Right lobe of liver (tissue), 6 donors: ENCODE data around the gene CACHD1. TPM values are rescaled to one million over a fixed set of nuclear protein-coding genes. Genes with fewer than 3 reads are reported as not detected.

Source experiments
- ATAC-seq, 4 donors: fragments of 200-7000 bp; cut with Tn5 transposase; one replicate each; pipeline ENCODE4 v1.9.1; 2020; ENCODE audit warnings: mild to moderate bottlenecking in 4 of 4, moderate library complexity in 4 of 4
- DNase-seq, 3 donors: peaks; one replicate each; pipeline ENCODE4 v3.0.0-alpha.2; 2020
- H3K27ac ChIP-seq, 3 donors: fragments of 200-600 bp; one replicate each; pipeline ENCODE4 v1.8.0; 2022
- H3K27me3 ChIP-seq, 2 donors: fragments of 200-600 bp; one replicate each; pipeline ENCODE4 v1.8.0; 2022
- H3K36me3 ChIP-seq, 4 donors: fragments of 200-600 bp; sonication (generic) in 1 of 4; one replicate each; pipeline versions ENCODE4 v1.5.1 to v1.8.0; 2017 to 2022; ENCODE audit warnings: control low read depth in 1 of 4
- H3K4me1 ChIP-seq, 4 donors: fragments of 200-600 bp; sonication (generic) in 1 of 4; one replicate each; pipeline versions ENCODE4 v1.5.1 to v1.8.0; 2017 to 2022; ENCODE audit warnings: control low read depth in 1 of 4
- H3K4me3 ChIP-seq, 3 donors: fragments of 200-600 bp; one replicate each; pipeline ENCODE4 v1.8.0; 2022
- H3K9me3 ChIP-seq, 4 donors: fragments of 200-600 bp; sonication (generic) in 1 of 4; one replicate each; pipeline versions ENCODE4 v1.5.1 to v1.8.0; 2017 to 2022; ENCODE audit warnings: control low read depth in 1 of 4
- POLR2A ChIP-seq: fragments of 450-650 bp; IDR thresholded peaks from one replicate; pipeline ENCODE4 v1.6.1; 2017; ENCODE audit warnings: antibody characterized with exemption, mild to moderate bottlenecking
- WGBS: methylation state at CpG from one replicate; pipeline ENCODE4 v1.1.6; 2018; ENCODE audit warnings: low coverage, low lambda C conversion rate; ENCODE audit not compliant: insufficient coverage; ENCODE audit errors: missing lambda C conversion rate; 5-methylcytosine and 5-hydroxymethylcytosine counted together
- intact Hi-C, 2 donors: fragments of 100-400 bp; cut with DNase I; formaldehyde crosslinking; loops; one replicate each; pipeline versions ENCODE4 v1.11.2 to v1.14.1; 2022
- total RNA-seq, 6 experiments: library from RNA; depleted of rRNA in 2 of 6; stranded (reverse); fragments of >200 nt in 2 of 6; fragmentation: NEBNext Ultra II Directional in 3 of 6; extraction: Animal tissue kit (Norgen Biotek cat#: 25700) in 3 of 6; gene quantifications; one replicate each; pipeline versions ENCODE4 v1.1.0 to v1.2.4, GENCODE V29; 2016 to 2023
- TF ChIP-seq, protein P1 (sequence below), 4 donors: fragments of 200-600 bp in 3 of 4; fragments of 450-650 bp in 1 of 4; IDR thresholded peaks; one replicate each; pipeline versions ENCODE4 v1.5.1 to v1.8.0; 2016 to 2022; ENCODE audit warnings: antibody characterized with exemption in 4 of 4, mild to moderate bottlenecking in 2 of 4
- donor health status: DM: no; HTN: yes; CAD: no.
- donor health status: DM: no; HTN: no; CAD: no.
- donor health status: DM: no; HTN: no; CAD: no.
- donor health status: DM: no; HTN: yes; CAD: no.
- donor health status: DM: no; HTN: yes; CAD: no.

The CACHD1 gene
- total RNA-seq, 6 experiments from 2014 or later: 0.59 to 3.0 (median 1.3) TPM

DNA sequence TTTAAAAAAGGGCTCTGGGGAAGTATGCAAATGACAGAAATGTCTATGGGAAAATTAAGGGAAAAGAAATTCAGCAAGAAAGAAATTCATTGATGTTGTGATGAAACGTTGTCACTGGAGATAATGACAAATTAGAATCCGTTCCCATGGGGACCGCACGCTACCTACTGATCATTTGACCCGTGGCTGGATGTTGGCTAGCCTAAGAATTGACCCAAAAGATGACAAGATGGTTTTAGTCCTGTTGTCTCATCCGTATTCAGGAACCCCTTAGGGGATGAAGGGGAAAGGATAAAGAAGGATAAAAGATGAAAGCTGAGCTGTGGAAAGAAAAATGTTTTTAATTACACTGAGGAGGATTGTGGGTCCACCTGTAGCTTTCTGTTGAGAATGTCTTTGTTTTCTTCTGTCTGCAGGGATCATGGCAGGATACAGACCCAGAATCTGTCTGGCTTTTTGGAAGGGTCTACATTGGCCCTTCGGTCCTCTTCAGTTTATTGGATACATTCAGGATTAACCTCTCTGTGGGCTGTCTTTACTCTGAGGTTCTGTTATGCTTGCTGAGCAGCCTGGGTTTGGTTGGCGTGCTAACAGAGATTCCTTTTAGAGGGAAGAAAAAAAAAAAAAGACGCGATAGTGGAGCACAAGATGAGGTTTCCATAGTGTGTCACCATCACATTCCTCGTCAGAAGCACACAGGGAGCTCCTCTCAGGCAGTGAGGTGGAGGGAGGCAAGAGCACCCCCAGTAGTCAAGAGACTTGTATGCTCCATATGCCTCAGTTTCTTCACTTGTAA, 106.2 kb downstream of the CACHD1 start:
- no peak for TF ChIP-seq POLR2A
- TF ChIP-seq, protein P1, sequence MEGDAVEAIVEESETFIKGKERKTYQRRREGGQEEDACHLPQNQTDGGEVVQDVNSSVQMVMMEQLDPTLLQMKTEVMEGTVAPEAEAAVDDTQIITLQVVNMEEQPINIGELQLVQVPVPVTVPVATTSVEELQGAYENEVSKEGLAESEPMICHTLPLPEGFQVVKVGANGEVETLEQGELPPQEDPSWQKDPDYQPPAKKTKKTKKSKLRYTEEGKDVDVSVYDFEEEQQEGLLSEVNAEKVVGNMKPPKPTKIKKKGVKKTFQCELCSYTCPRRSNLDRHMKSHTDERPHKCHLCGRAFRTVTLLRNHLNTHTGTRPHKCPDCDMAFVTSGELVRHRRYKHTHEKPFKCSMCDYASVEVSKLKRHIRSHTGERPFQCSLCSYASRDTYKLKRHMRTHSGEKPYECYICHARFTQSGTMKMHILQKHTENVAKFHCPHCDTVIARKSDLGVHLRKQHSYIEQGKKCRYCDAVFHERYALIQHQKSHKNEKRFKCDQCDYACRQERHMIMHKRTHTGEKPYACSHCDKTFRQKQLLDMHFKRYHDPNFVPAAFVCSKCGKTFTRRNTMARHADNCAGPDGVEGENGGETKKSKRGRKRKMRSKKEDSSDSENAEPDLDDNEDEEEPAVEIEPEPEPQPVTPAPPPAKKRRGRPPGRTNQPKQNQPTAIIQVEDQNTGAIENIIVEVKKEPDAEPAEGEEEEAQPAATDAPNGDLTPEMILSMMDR (IDR thresholded peaks at IDR 0.05): no peak

DNA sequence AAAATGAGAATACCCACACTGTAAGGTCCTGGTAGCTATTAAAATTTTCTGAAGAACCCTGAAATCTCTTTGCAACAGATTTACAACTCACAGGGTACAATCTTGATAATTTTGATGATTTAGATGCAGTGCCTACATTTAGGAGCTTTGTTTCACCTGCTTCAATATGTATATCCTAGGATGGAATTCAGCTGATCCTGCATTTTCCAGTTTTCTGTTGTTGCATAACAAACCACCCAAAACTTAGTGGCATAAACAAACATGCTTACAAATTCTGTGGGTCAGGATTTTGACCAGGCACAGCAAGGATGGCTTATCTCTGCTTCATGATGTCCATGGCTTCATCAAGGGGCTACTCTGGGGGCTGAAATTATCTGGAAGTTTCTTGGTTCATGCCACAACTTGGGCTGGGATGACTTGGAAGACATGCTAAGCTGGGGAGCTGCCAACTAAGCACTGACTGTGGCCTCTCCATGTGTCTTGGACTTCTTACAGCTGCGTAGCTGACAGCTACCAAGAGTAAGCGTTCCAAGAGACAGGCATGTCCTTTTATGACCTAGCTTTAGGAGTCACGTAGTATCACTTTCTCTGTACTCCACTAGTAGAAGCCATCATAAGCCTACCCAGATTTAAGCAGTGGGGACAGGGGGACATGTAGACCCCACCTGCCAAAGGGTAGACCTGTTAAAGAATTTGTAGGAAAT, 108.5 kb downstream of the CACHD1 start:
- TF ChIP-seq, protein P1 (IDR thresholded peaks at IDR 0.05): no peak
- TF ChIP-seq POLR2A: no peak
- Histone ChIP-seq H3K27ac (no peak overlapping the region), H3K9me3 (no peaks in the 10 kb centered on the region), H3K4me1 (no peaks in the 10 kb centered on the region), H3K4me3 (no peak overlapping the region), H3K27me3 (no peaks in the 10 kb centered on the region), H3K36me3 (no peaks in the 10 kb centered on the region)
- 61% methylated on average over 2 of the region's 3 CpGs for WGBS
- ATAC-seq: no peak
- DNase-seq: no peak
- intact Hi-C loops: no loop called here

More for the DNA sequence above, 106.2 kb downstream of the CACHD1 start:
- H3K27me3 ChIP-seq: no peaks in the 10 kb centered on the region
- no peaks in the 10 kb centered on the region for H3K4me1 ChIP-seq
- DNase-seq (no peak), ATAC-seq (no peak)
- no peak overlapping the region for H3K27ac ChIP-seq
- WGBS: 78% methylated on average over 11 of the region's 11 CpGs
- H3K4me3 ChIP-seq: no peak overlapping the region
- no peaks in the 10 kb centered on the region for H3K9me3 ChIP-seq
- intact Hi-C loops: no loop called here
- no peaks in the 10 kb centered on the region for H3K36me3 ChIP-seq

DNA sequence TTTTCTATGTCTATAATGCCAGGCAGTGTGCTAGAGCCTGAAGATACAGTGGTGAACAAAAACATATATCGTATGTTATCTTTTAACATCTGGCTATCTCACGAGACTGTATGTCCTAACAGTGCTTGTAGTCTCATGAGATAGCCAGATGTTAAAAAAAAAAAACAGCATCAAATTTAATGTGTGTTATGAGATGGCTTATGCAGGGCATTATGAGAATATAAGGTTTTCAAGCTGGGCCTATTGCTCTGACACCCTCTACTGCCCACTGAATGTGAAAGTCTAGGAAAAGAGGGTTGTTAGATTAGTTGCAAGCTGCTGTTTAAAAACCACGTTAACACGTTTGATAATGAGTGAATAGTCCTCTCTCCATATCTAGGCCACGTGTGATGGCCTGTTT, 109.8 kb downstream of the CACHD1 start:
- ATAC-seq (no peak), DNase-seq (no peak)
- Histone ChIP-seq H3K27ac (no peak overlapping the region), H3K4me1 (no peaks in the 10 kb centered on the region), H3K9me3 (no peaks in the 10 kb centered on the region), H3K27me3 (no peaks in the 10 kb centered on the region), H3K4me3 (no peak overlapping the region), H3K36me3 (no peaks in the 10 kb centered on the region)
- intact Hi-C loops: no loop called here
- TF ChIP-seq, protein P1 (IDR thresholded peaks at IDR 0.05): no peak
- TF ChIP-seq POLR2A: no peak
- WGBS: 59% methylated on average over 5 of the region's 5 CpGs

DNA sequence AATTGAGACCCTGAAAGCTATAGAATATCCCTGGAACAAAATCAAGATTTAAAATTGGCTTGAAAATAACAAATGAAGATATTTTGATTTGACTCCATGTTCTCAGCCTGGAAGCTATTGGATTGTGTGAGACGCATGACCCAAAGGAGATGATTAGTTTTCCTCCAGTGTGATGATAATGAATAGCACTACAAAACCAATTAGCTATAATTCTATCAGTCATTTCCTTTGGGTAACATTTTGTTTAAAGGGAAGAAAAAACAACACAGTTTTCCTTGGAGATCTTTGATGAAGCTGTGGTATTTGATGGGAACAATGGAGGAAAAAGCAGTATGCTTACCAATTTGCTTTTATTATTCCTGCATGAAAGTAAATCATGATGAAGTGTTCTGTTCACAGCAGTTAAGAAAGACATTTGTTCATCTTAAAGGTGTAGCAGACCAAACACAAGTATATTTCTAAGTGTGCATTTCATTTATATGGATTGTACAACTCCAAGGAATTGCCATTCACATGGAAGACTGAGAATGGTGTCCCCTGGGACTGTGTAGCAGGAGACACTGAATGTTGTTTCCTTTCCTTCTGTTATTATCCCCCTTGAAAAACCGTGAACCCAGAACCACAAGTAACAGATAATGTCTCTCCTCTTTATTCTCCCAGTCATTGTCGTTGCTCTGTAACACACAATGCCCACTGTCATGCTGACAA, 111.4 kb downstream of the CACHD1 start:
- Histone ChIP-seq H3K27ac (no peak overlapping the region), H3K27me3 (no peaks in the 10 kb centered on the region), H3K4me1 (no peaks in the 10 kb centered on the region), H3K9me3 (no peaks in the 10 kb centered on the region), H3K4me3 (no peak overlapping the region), H3K36me3 (no peaks in the 10 kb centered on the region)
- ATAC-seq (no peak), DNase-seq (no peak)
- 70% methylated on average over 3 of the region's 3 CpGs for WGBS
- TF ChIP-seq POLR2A: no peak
- TF ChIP-seq, protein P1 (IDR thresholded peaks at IDR 0.05): no peak
- intact Hi-C loops: no loop called here
